Prostate gland (tissue), 2 donors: ENCODE results near the gene SOX30.

Experiments used
- CTCF ChIP-seq, 4 experiments: fragments of 200-600 bp in 2 of 4; fragments of 450-650 bp in 2 of 4; sonication (generic) in 2 of 4; IDR thresholded peaks; 1 replicate in 3 of 4; 2 replicates in 1 of 4; pipeline ENCODE4 v1.5.1; 2016 to 2019; ENCODE audit warnings: antibody characterized with exemption in 4 of 4, mild to moderate bottlenecking in 2 of 4, moderate library complexity in 2 of 4
- POLR2A ChIP-seq: fragments of 450-650 bp; IDR thresholded peaks from one replicate; pipeline ENCODE4 v1.6.1; 2016; ENCODE audit warnings: antibody characterized with exemption, mild to moderate bottlenecking
- POLR2AphosphoS5 ChIP-seq: sonication (generic); formaldehyde crosslinking; IDR thresholded peaks from one replicate; pipeline ENCODE4 v1.6.1; 2017; ENCODE audit warnings: antibody characterized with exemption

DNA sequence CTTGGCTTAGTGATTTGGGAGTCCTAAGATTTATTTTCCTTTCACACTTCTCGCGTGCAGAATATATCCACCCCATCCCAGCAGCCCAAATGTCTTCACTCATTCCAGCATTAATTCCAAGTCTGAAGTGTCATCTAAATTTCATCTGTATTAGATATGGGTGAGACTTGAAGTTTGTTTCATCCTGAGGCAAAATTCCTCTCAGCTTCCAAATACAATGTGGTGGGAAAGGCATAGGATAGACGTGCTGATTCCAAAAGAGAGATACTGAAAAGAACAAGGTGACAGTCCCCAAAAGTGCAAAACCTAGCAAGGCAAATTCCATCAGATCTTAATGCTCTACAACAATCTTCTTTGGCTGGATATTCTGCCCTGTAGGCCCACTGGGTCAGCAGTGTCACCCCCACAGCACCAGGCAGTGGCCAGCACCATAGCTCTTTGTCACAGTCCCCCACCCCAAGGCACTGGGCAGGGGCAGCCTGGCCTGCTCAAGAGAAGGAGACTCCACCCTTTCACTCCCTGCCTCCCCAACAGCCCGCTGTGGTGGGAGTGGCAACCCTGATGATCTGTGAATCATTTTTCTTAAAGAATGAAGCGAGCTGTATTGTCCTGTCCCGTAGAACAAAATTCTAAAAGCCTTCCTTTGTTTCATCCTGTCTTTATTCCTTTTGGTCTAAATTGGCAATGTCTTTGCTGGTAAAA is 74.0 kb downstream of the SOX30 start:
- no peak for TF ChIP-seq CTCF (IDR thresholded peaks at IDR 0.05)
- TF ChIP-seq POLR2AphosphoS5, result no peak
- TF ChIP-seq POLR2A, result no peak
